PC-9 (cell line): Measurements from ENCODE around the gene G6PD. TPM values are rescaled to one million over a fixed set of nuclear protein-coding genes. Genes with fewer than 3 reads are reported as not detected.

Experiments used
- BruUV-seq: library from RNA; stranded (reverse); fragments of 400-500 nt; replicated peaks from 2 replicates; lab custom pipeline; 2021; lab: Mats Ljungman, UMichigan
- CTCF ChIA-PET: fragments of 300-600 bp; sonication (Branson Sonifier 250); formaldehyde crosslinking; loops from one replicate; lab custom pipeline; 2022; ENCODE audit warnings: antibody characterized with exemption; lab: Charles Lee
- POLR2A ChIA-PET: fragments of 300-600 bp; sonication (Branson Sonifier 250); formaldehyde crosslinking; loops from one replicate; lab custom pipeline; 2022; ENCODE audit warnings: antibody characterized with exemption; ENCODE audit not compliant: unreplicated experiment; lab: Charles Lee
- DNase-seq, 2 experiments: peaks; one replicate each; pipeline versions ENCODE4 v3.0.0 to v3.0.0-alpha.2; 2015 to 2022; ENCODE audit warnings: mixed read lengths in 1 of 2
- H2AFZ ChIP-seq: fragments of 200-600 bp; sonication (generic); 2 replicates; pipeline ENCODE4 v1.8.1; 2017; ENCODE audit warnings: antibody characterized with exemption
- H3F3A ChIP-seq: fragments of 200-600 bp; sonication (generic); 2 replicates; pipeline ENCODE4 v1.8.1; 2017; ENCODE audit warnings: antibody characterized with exemption, mild to moderate bottlenecking, low read depth; ENCODE audit not compliant: insufficient read depth
- H3K27ac ChIP-seq: fragments of 200-600 bp; sonication (generic); 2 replicates; pipeline ENCODE4 v1.6.1; 2016; ENCODE audit warnings: mixed run types
- H3K27me3 ChIP-seq: fragments of 200-600 bp; sonication (generic); 2 replicates; pipeline ENCODE4 v1.6.1; 2016; ENCODE audit warnings: low read depth, mixed run types; ENCODE audit not compliant: insufficient read depth
- H3K36me3 ChIP-seq: fragments of 200-600 bp; sonication (generic); 2 replicates; pipeline ENCODE4 v1.6.1; 2016; ENCODE audit warnings: low read depth, mixed run types
- H3K4me1 ChIP-seq: fragments of 200-600 bp; sonication (generic); replicated peaks from 2 replicates; pipeline ENCODE4 v1.6.1; 2016; ENCODE audit warnings: mixed run types; ENCODE audit not compliant: insufficient read depth
- H3K4me2 ChIP-seq: fragments of 200-600 bp; sonication (generic); 2 replicates; pipeline ENCODE4 v1.6.1; 2017; ENCODE audit warnings: mixed run types
- H3K4me3 ChIP-seq: fragments of 200-600 bp; sonication (generic); 2 replicates; pipeline ENCODE4 v1.6.1; 2016; ENCODE audit warnings: mixed run types
- H3K79me2 ChIP-seq: fragments of 200-600 bp; sonication (generic); 2 replicates; pipeline ENCODE4 v1.6.1; 2017; ENCODE audit warnings: low read depth, mixed run types
- H3K9me2 ChIP-seq: fragments of 200-600 bp; sonication (generic); 2 replicates; pipeline ENCODE4 v1.8.1; 2017; ENCODE audit warnings: mild to moderate bottlenecking; ENCODE audit not compliant: insufficient read depth
- H3K9me3 ChIP-seq: fragments of 200-600 bp; sonication (generic); 2 replicates; pipeline ENCODE4 v1.8.1; 2016; ENCODE audit warnings: low read depth; ENCODE audit not compliant: insufficient read depth
- H4K20me1 ChIP-seq: fragments of 200-600 bp; sonication (generic); 2 replicates; pipeline ENCODE4 v1.8.1; 2017; ENCODE audit not compliant: insufficient read depth
- EZH2 ChIP-seq: fragments of 200-600 bp; sonication (generic); IDR thresholded peaks from 2 replicates; pipeline ENCODE4 v1.8.0; 2017; ENCODE audit warnings: antibody characterized with exemption, low read depth
- intact Hi-C: fragments of 100-400 bp; cut with micrococcal nuclease; formaldehyde crosslinking; loops from one replicate; pipeline ENCODE4 v1.10.0; 2022; ENCODE audit not compliant: unreplicated experiment
- total RNA-seq: library from RNA; stranded (reverse); gene quantifications from 2 replicates; pipeline ENCODE4 v1.2.3, GENCODE V29; 2021
- TF ChIP-seq, protein P1 (sequence below): fragments of 200-600 bp; sonication (generic); conservative IDR thresholded peaks from 2 replicates; pipeline ENCODE4 v1.6.1; 2017; ENCODE audit warnings: mixed run types, antibody characterized with exemption, mild to moderate bottlenecking, moderate library complexity

Gene G6PD
- total RNA-seq, 1 experiment from 2014 or later: 1,283 TPM

DNA sequence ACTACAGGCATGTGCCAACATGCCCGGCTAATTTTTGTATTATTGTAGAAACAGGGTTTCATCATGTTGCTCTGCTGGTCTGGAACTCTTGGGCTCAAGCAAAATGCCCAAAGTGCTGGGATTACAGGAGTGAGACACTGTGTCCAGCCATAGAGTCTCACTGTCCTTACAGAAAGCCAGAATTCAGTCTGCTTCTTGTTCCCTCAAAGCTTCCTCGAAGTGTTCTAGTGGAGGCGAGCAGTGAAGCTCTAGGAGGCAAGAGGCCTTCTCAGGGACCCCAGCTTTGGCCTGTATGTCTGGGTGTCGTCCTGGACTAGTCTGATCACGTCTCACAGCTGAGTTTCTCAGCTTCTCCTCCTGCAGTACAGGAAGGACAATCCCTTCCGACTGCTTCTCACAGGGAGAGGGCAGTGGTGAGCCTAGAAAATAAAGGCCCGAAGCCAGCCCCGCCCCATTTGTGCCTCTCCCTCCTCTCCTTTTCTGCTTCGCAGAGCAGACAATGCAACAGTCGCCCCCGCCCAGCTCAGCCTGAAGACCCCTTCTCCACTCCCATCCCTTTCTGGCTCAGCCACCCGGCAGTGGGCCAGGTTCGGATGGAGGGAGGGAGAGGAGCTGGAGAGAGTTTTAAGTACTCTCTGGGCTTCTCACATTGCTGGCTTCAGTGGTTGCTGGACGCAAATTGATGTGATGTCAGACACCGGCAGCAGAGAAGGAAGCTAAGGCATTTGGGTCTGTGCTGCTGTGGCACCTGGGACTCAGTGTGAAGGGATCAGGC lies 19.6 kb downstream of the G6PD start:
- Histone ChIP-seq H2AFZ (no peak overlapping the region), H3K36me3 (no peaks in the 10 kb centered on the region), H3K27me3 (no peaks in the 10 kb centered on the region), H3F3A (peaks cover 43% of the 10 kb centered on the region), H3K27ac (peak overlapping the region; percentile 52), H3K4me1 (peaks cover 25% of the 10 kb centered on the region), H3K4me3 (no peak overlapping the region; the same call in 1 of the 2 replicates), H3K79me2 (no peaks in the 10 kb centered on the region), H3K9me3 (no peaks in the 10 kb centered on the region), H3K9me2 (no peaks in the 10 kb centered on the region), H4K20me1 (no peaks in the 10 kb centered on the region), H3K4me2 (peak overlapping the region; percentile 68)
- TF ChIP-seq, protein P1, sequence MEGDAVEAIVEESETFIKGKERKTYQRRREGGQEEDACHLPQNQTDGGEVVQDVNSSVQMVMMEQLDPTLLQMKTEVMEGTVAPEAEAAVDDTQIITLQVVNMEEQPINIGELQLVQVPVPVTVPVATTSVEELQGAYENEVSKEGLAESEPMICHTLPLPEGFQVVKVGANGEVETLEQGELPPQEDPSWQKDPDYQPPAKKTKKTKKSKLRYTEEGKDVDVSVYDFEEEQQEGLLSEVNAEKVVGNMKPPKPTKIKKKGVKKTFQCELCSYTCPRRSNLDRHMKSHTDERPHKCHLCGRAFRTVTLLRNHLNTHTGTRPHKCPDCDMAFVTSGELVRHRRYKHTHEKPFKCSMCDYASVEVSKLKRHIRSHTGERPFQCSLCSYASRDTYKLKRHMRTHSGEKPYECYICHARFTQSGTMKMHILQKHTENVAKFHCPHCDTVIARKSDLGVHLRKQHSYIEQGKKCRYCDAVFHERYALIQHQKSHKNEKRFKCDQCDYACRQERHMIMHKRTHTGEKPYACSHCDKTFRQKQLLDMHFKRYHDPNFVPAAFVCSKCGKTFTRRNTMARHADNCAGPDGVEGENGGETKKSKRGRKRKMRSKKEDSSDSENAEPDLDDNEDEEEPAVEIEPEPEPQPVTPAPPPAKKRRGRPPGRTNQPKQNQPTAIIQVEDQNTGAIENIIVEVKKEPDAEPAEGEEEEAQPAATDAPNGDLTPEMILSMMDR: peak; percentile 61
- TF ChIP-seq EZH2: no peak
- ChIA-PET CTCF (interaction anchor here (0.7 kb wide), 1 partner anchor 153 kb away, joined by 3 read pairs; no protein-coding TSS in a partner anchor), POLR2A (interaction anchor here (0.6 to 1.3 kb wide), 7 partner anchors 11 to 156 kb away, joined by 4 to 27 read pairs (median 6); partner anchors contain the start of genes FAM3A and SLC10A3)
- BruUV-seq: no TSS peak
- intact Hi-C loops: loop anchor here (2.0 kb wide), 1 partner anchor 48 kb away; the partner anchor contains the start of gene LAGE3
- peak; percentile 63 to 83 for DNase-seq

DNA sequence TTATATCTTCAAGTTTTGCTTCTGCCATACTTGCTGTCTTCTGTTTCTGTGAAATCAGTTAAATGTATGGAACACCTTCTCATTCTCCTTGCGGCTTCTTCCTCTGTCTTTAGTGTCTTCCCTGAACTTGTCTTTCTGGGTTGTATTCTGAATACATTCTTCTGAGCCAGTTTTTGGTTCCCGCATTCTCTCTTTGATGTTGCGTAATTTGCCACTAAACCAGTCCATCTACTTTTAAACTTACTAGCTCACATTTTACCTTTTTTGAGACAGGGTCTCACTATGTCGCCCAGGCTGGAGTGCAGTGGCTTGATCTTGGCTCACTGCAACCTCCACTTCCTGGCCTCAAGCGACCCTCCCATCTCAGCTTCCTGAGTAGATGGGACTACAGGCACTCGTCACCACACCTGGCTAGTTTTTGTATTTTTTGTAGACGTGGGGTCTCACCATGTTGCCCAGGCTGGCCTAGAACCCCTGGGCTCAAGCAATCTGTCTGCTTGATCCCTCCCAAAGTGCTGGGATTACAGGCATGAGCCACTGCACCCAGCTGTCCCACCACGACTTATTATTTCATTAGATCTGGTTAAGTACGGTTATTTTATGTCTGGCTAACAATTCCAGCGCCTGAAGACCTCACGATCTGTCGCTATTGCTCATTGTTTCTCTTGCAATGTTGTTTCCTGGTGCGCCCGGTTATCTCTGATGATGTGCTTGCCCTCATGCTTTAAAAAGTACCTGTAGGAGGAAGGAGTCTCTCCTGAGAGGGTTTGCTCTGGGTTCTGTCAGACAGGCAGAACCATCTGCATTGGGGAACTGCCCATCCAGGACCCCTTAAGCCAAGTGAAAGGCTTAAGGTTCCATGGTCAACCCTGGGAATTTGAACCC lies 20.8 kb downstream of the G6PD start:
- peak in 1 of 2 experiments; percentile 62 for DNase-seq
- Histone ChIP-seq H3K27ac (no peak overlapping the region), H4K20me1 (no peaks in the 10 kb centered on the region), H3K27me3 (no peaks in the 10 kb centered on the region), H3K4me1 (peaks cover 25% of the 10 kb centered on the region), H3K9me2 (no peaks in the 10 kb centered on the region), H3K9me3 (no peaks in the 10 kb centered on the region), H2AFZ (no peak overlapping the region), H3K79me2 (no peaks in the 10 kb centered on the region), H3K4me3 (no peak overlapping the region), H3K4me2 (peak overlapping the region; percentile 65), H3F3A (peaks cover 39% of the 10 kb centered on the region), H3K36me3 (no peaks in the 10 kb centered on the region)
- no TSS peak for BruUV-seq
- ChIA-PET POLR2A (interaction anchor here (0.9 to 1.0 kb wide), 2 partner anchors 10 to 36 kb away, joined by 5 to 7 read pairs; partner anchors contain the start of genes FAM3A and SLC10A3), CTCF (interaction anchor here (0.6 kb wide), 1 partner anchor 155 kb away, joined by 20 read pairs; no protein-coding TSS in a partner anchor)
- TF ChIP-seq, protein P1: no peak
- TF ChIP-seq EZH2: no peak
- intact Hi-C loops: loop anchor here (2.0 kb wide), 1 partner anchor 47 kb away; the partner anchor contains the start of gene LAGE3

DNA sequence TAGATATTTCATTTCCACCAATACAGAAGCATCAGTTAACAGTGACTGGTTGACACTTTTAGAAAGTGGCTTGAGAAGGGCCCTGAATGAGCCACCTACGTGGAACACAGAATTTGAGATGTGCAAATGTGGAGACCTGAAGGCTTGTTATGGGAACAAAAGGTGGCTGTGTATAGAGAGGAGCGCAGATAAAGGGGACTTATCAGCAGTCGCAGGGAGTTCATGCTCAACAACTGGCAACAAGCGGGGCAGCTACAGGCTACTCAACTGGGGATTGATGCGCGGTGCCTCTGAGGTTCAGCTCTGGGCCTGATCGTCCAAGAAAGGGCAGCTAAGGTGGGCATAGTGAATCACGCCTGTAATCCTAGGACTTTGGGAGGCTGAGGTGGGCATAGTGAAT lies 27.3 kb downstream of the G6PD start:
- Histone ChIP-seq H3K27me3 (no peaks in the 10 kb centered on the region), H3K9me3 (no peaks in the 10 kb centered on the region), H2AFZ (no peak overlapping the region), H3K4me1 (no peaks in the 10 kb centered on the region), H3F3A (no peaks in the 10 kb centered on the region), H3K4me3 (no peak overlapping the region), H3K4me2 (no peak overlapping the region), H3K36me3 (no peaks in the 10 kb centered on the region), H3K9me2 (no peaks in the 10 kb centered on the region), H4K20me1 (no peaks in the 10 kb centered on the region), H3K27ac (no peak overlapping the region), H3K79me2 (no peaks in the 10 kb centered on the region)
- intact Hi-C loops: no loop called here
- BruUV-seq: no TSS peak
- no peak for TF ChIP-seq EZH2
- TF ChIP-seq, protein P1: no peak
- ChIA-PET POLR2A (interaction anchor here (0.7 to 0.8 kb wide), 2 partner anchors 507 to 1578 kb away, joined by 3 to 5 read pairs; partner anchors contain the start of gene FUNDC2), CTCF (no interaction called here)
- no peak for DNase-seq
